Type B pancreatic cell (in vitro differentiated cells): ENCODE results near the gene USP38. TPM values are rescaled to one million over a fixed set of nuclear protein-coding genes. Genes with fewer than 3 reads are reported as not detected.

ENCODE experiments used
- DNase-seq: peaks from one replicate; pipeline ENCODE4 v3.0.0; 2021; ENCODE audit warnings: mixed read lengths; ENCODE audit not compliant: unreplicated experiment; ENCODE audit errors: extremely low spot score
- H3K27ac Mint-ChIP-seq: 2 replicates; pipeline ENCODE4 v1.8.0; 2021; ENCODE audit warnings: mild to moderate bottlenecking, mixed read lengths
- H3K27me3 Mint-ChIP-seq: 2 replicates; pipeline ENCODE4 v1.8.0; 2021; ENCODE audit warnings: mixed read lengths
- H3K36me3 Mint-ChIP-seq: 2 replicates; pipeline ENCODE4 v1.8.0; 2021; ENCODE audit warnings: mixed read lengths
- H3K4me1 Mint-ChIP-seq: one replicate; pipeline ENCODE4 v1.8.0; 2021; ENCODE audit warnings: mixed read lengths; ENCODE audit not compliant: unreplicated experiment
- H3K4me3 Mint-ChIP-seq: 2 replicates; pipeline ENCODE4 v1.8.0; 2021; ENCODE audit warnings: mild to moderate bottlenecking, mixed read lengths
- H3K9me3 Mint-ChIP-seq: 2 replicates; pipeline ENCODE4 v1.8.0; 2021; ENCODE audit warnings: mixed read lengths
- total RNA-seq: library from RNA; stranded (reverse); gene quantifications from 2 replicates; pipeline ENCODE4 v1.2.1, GENCODE V29; 2021; ENCODE audit warnings: low replicate concordance
- TF ChIP-seq, protein P1 (sequence below): fragments of 200-600 bp; sonication (generic); conservative IDR thresholded peaks from 2 replicates; pipeline ENCODE4 v1.5.0; 2021; ENCODE audit warnings: antibody characterized with exemption, mild to moderate bottlenecking

Gene USP38
- total RNA-seq, 1 donor from 2014 or later, result 21.9 TPM

DNA sequence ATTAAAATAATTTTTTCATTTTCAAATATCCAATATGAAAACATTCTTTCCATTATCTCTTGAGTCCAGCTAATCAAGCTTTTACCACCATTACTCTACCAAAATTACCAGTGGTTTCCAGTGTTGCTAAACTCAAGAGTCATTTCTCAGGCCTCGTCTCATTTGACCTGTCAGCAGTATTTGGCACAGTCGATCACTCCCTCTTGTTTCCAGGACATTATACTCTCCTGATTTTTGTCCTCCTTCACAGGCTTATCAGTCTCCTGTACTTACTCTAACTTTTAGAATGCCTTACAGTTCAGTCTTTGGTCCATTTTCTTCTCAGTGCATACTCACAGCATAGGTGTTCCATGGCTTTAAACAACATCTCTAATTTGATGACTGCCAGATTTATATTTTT, 11.6 kb downstream of the USP38 start:
- Mint-ChIP-seq H3K9me3 (no peaks in the 10 kb centered on the region), H3K4me1 (no peaks in the 10 kb centered on the region), H3K36me3 (peaks cover 36% of the 10 kb centered on the region), H3K27ac (no peak overlapping the region), H3K4me3 (no peak overlapping the region), H3K27me3 (no peaks in the 10 kb centered on the region)
- TF ChIP-seq, protein P1, sequence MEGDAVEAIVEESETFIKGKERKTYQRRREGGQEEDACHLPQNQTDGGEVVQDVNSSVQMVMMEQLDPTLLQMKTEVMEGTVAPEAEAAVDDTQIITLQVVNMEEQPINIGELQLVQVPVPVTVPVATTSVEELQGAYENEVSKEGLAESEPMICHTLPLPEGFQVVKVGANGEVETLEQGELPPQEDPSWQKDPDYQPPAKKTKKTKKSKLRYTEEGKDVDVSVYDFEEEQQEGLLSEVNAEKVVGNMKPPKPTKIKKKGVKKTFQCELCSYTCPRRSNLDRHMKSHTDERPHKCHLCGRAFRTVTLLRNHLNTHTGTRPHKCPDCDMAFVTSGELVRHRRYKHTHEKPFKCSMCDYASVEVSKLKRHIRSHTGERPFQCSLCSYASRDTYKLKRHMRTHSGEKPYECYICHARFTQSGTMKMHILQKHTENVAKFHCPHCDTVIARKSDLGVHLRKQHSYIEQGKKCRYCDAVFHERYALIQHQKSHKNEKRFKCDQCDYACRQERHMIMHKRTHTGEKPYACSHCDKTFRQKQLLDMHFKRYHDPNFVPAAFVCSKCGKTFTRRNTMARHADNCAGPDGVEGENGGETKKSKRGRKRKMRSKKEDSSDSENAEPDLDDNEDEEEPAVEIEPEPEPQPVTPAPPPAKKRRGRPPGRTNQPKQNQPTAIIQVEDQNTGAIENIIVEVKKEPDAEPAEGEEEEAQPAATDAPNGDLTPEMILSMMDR, result no peak
- DNase-seq, result no peak

DNA sequence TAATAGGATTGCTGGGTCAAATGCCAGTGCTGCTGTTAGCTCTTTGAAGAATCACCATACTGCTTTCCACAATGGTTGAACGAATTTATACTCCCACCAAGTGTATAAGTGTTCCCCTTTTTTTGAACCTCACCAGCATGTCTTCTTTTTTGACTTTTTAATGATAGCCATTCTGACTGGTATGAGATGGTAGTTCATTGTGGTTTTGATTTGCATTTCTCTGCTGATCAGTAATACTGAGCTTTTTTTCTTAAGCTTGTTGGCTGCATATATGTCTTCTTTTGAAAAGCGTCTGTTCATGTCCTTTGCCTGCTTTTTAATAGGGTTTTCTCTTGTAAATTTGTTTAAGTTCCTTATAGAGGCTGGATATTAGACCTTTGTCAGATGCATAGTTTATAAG, 14.8 kb downstream of the USP38 start:
- Mint-ChIP-seq H3K4me3 (no peak overlapping the region), H3K9me3 (no peaks in the 10 kb centered on the region), H3K36me3 (peaks cover 38% of the 10 kb centered on the region), H3K4me1 (no peaks in the 10 kb centered on the region), H3K27me3 (no peaks in the 10 kb centered on the region), H3K27ac (no peak overlapping the region)
- DNase-seq, result no peak
- TF ChIP-seq, protein P1, result no peak

DNA sequence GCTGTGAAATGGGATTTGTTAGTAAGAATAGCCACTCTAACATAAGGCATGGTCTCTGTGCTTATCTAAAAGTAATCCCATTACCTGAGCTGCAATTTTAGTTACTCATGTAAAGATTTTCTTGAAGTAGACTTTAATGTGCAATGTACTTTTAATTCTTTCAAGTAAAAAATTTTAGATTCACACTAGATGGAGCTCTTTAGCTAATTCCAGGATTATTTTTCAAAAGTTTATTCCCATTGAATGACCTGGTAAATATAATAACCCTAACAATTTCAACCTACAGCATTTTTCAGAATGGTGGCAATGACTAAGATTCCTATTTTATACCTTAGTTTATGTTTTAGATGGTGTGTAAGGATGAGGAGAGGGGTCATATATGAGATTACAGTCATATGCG, 18.1 kb downstream of the USP38 start:
- Mint-ChIP-seq H3K27ac (no peak overlapping the region), H3K36me3 (peaks cover 33% of the 10 kb centered on the region), H3K4me3 (no peak overlapping the region), H3K9me3 (no peaks in the 10 kb centered on the region), H3K4me1 (no peaks in the 10 kb centered on the region), H3K27me3 (no peaks in the 10 kb centered on the region)
- DNase-seq, result no peak
- TF ChIP-seq, protein P1, result peak; percentile 54

DNA sequence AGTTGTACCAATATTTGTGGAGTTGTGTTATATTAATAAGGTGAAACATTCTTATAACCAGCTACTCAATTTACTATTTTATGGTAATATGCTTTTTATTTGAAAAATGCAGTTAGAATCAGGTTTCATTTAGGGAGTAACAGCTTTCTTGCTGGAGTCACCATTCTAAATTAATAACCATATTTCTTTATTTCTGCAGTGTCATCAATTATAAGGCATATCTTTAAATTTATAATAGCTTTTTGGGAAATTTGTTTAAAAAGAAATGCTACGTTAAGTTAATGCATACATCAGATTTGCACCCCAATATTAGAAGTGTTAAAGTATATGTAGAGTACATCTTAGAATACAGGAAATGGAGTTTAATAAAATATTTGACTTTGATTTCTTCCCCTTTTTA, 18.9 kb downstream of the USP38 start:
- H3K9me3 Mint-ChIP-seq, result no peaks in the 10 kb centered on the region
- H3K4me1 Mint-ChIP-seq, result no peaks in the 10 kb centered on the region
- peaks cover 29% of the 10 kb centered on the region for H3K36me3 Mint-ChIP-seq
- no peaks in the 10 kb centered on the region for H3K27me3 Mint-ChIP-seq
- TF ChIP-seq, protein P1, result no peak
- H3K27ac Mint-ChIP-seq, result no peak overlapping the region
- DNase-seq, result no peak
- no peak overlapping the region for H3K4me3 Mint-ChIP-seq

DNA sequence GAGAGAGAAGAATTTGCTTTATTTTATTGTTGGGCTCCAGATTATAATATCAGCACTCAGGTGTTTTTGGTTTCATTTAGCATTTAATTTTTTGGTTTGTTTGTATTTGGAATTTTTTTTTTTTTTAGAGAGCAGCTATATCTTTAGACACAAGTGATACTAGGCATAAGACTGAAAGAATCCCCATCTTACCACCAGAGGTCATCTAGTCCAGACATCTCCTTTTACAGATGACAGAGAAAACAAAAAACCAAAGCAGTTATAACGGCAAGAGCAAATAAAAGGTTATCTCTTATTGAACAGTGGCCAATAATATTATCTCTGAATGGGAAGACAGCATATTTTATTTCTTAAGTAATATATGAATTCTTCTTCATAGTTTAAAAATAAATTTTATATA, 22.8 kb downstream of the USP38 start:
- Mint-ChIP-seq H3K36me3 (peaks cover 21% of the 10 kb centered on the region), H3K27ac (no peak overlapping the region), H3K9me3 (no peaks in the 10 kb centered on the region), H3K4me1 (no peaks in the 10 kb centered on the region), H3K4me3 (no peak overlapping the region), H3K27me3 (no peaks in the 10 kb centered on the region)
- DNase-seq, result no peak
- TF ChIP-seq, protein P1, result peak; percentile 62

DNA sequence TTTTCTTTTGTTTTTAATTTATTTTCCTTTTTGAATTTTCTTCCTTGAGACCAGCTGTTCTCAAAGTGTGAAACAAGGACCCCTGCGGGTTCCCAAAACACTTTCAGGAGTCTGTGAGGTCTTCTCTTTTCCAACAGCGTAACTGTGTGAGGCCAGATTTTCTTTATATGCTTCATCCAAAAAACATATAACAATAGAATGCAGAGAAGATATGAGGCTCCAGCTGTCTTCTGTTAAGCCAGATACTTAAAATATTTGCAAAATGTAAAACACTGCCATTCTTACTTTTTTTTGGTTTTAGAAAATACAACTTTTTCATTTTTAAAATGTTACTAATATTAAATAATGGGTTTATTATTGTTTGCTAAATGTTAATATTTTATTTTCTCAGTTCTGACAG, 27.8 kb downstream of the USP38 start:
- no peak overlapping the region for H3K27ac Mint-ChIP-seq
- no peaks in the 10 kb centered on the region for H3K27me3 Mint-ChIP-seq
- H3K36me3 Mint-ChIP-seq, result peaks cover 18% of the 10 kb centered on the region
- no peak for DNase-seq
- TF ChIP-seq, protein P1, result no peak
- H3K4me1 Mint-ChIP-seq, result no peaks in the 10 kb centered on the region
- no peaks in the 10 kb centered on the region for H3K9me3 Mint-ChIP-seq
- no peak overlapping the region for H3K4me3 Mint-ChIP-seq
